HK-2 (cell line): Measurements from ENCODE around the gene CCDC28A.
"Not testable (repeated sequence)": the region's sequence is repeated elsewhere in the genome, so short reads cannot be mapped to it uniquely, and the experiment has no call there.

Source experiments
- DNase-seq: peaks from one replicate; pipeline ENCODE4 v3.0.0-alpha.2; 2018; ENCODE audit not compliant: unreplicated experiment

Gene CCDC28A

GRCh38 chr6:138773177-138774091, at the start of gene CCDC28A:
Gene CCDC28A (plus strand): TSS chr6:138773769. CDS start chr6:138776121, 2,352 bp downstream.
- peak; percentile 91 for DNase-seq

GRCh38 chr6:138724015-138724414, 49.6 kb upstream of the CCDC28A start:
- no peak for DNase-seq

- DNase-seq = no peak
These were observed 47.4 kb upstream of the CCDC28A start for GRCh38 chr6:138726066-138726756.

DNA sequence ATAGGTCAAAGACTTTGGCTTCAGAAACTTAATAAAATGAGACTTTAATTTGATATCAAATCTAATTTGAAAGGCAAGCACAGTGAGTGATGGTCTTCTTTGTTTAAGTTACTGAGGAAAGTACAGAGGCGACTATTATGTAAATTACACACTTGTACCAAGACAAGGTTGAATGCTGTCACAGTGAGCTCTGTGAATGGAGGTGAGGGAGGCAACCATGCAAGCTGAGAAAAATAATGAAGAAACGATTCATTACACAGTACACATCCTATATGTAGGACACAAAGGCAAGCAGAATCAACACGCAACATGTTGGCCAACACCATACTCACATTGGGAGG, 46.8 kb upstream of the CCDC28A start:
- DNase-seq = no peak

- DNase-seq = no peak
These were observed 46.4 kb upstream of the CCDC28A start for GRCh38 chr6:138727182-138727581.

- DNase-seq = no peak
These were observed 44.9 kb upstream of the CCDC28A start for GRCh38 chr6:138728662-138729061.

DNA sequence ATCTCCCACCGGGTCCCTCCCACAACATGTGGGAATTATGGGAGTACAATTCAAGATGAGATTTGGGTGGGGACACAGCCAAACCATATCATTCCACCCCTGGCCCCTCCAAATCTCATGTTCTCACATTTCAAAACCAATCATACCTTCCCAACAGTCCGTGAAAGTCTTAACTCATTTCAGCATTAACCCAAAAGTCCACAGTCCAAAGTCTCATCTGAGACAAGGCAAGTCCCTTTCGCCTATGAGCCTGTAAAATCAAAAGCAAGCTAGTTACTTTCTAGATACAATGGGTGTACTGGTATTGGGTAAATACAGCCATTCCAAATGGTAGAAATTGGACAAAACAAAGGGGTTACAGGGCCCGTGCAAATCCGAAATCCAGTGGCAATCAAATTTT, 43.5 kb upstream of the CCDC28A start:
- not testable (repeated sequence) for DNase-seq

DNA sequence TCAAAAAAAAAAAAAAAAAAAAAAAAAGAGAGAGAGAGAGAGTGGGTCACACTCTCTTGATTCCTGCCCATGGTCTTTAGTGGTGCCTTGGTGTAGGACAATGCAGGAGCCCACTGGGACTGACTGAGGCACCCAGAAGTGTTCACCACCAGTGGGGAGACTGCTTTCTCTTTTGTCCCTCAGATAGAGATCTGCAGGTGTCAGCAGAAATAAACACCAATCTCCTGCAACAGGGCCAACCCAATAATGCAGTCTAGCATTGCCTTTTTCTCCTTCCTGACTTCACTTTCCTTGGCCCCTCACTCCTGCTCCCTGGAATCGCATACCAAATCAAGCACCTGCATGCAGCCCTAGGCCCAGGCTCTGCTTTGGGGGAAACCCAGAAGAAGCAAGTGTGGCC, 39.0 kb upstream of the CCDC28A start:
- DNase-seq = no peak

DNA sequence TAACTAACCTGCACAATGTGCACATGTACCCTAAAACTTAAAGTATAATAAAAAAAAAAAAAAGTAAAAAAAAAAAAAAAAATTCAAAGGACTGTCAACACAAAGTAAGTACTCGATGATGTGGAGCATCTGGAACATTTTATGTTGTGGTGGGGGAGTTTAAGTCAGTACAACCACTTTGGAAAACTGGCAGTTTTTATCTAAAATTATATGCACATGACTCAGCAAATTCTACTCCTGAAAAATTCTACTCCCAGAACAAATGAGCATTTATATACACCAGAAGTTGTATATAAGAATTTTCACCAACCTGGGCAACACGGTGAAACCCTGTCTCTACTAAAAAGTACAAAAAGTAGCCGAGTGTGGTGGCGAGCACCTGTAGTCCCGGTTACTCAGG, 36.9 kb upstream of the CCDC28A start:
- DNase-seq = no peak

- no peak for DNase-seq
These were observed 21.6 kb upstream of the CCDC28A start for GRCh38 chr6:138752017-138752416.

GRCh38 chr6:138757136-138757535, 16.4 kb upstream of the CCDC28A start:
- DNase-seq = no peak

GRCh38 chr6:138765896-138766655, 7.5 kb upstream of the CCDC28A start:
- DNase-seq = no peak

GRCh38 chr6:138769102-138769676, 4.4 kb upstream of the CCDC28A start:
- DNase-seq = no peak

DNA sequence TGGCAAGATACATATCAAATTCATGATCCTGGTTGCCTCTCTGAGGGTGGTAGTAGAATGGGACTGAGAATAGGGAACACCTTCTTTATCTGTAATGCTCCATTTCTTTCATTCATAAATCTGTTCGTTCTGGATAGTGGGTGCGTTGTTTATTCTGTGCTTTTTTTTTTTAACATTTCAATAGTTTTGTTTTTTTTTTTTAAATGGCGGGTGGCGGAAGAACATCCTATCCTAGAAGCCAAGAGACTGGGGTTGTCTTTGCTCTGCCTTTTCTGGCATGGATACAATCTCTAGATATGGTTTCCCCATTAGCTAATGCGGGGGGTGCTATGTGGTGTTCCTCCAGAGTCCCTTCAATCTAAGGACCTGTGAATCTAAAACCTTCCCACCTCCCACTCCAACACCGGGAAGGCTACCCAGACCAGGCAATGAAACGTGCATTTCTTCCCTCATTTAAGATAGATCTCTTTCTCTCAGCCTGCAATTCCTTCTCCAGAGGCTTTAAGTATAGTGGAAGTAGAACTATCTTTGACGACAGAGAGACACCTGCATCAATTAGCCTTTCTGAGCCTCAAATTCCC, 883 bp upstream of the CCDC28A start:
- DNase-seq = no peak

GRCh38 chr6:138774370-138774769, 801 bp downstream of the CCDC28A start:
- no peak for DNase-seq

DNA sequence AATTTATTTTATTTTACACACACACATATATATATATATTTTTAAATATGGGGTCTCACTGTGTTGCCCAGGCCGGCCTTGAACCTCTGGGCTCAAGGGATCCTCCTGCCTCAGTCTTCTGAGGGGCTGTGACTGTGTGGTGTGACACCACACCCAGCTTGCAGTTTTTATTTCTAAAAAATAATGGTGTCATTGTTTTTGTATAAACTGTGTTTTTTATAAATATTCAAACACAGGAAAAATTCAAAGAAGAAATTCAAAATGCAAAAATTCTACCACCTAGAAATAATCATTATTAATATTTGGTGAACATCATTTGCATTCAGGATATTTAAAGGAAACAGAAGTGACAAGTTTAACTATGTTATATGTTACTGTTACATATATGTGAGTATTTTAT, 3.1 kb downstream of the CCDC28A start:
- no peak for DNase-seq

- no peak for DNase-seq
These were observed 4.8 kb downstream of the CCDC28A start for GRCh38 chr6:138778331-138778730.

DNA sequence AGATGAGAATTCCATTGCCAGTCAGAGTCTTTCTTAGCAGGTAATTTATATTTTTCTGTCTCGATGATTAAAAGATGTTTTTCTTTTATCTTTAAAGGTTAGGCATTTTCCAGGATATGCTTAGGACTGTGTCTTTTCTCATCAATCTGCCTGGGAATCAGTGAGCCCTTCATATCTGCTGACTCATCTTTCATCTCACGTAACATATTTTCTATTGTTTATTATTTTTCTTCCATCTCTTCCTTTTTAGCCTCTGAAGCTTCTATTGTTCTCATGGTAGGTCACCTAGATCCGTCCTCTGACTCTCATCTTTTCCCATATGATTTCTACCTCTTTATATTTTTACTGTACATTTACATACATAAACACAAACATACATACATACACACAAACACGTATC, 8.7 kb downstream of the CCDC28A start:
- no peak for DNase-seq

DNA sequence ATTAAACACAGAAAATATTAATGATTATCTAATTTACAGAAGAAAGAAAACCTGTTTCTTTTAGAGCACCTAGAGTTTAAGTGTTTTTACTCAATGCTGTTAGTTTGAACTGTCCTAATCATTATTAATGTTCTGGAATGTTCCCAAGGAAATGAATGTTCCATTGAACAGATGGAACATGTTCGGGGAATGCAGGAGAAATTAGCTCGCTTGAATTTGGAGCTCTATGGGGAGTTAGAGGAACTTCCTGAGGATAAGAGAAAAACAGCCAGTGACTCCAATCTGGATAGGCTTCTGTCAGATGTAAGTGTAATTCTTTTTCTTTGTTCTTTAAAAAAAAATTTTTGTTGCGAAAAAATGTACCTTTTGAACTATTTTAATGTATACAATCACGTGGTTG, 11.5 kb downstream of the CCDC28A start:
- DNase-seq = no peak

GRCh38 chr6:138785980-138786379, 12.4 kb downstream of the CCDC28A start:
- no peak for DNase-seq

DNA sequence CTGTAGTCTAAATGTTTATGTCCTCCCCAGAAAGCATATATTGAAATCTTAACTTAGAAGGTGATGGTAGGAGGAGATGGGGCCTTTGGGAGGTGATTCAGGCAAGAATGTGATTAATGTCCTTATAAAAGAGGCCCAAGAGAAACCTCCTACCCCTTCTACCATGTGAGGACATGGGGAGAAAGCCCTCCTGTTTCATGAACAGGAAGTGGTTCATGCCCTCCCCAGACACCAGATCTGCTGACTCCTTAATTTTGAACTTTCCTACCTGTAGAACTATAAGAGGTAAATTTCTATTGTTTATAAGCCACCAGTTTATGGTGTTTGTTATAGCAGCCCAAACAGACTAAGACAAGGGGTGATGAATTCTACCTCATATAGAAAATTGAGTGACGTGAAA, 13.6 kb downstream of the CCDC28A start:
- DNase-seq = no peak
